ENCODE results near the gene TBC1D1.
"Not testable (repeated sequence)": the region's sequence is repeated elsewhere in the genome, so short reads cannot be mapped to it uniquely, and the experiment has no call there.

TBC1D1 gene

GRCh38 chr4:37889849-37890800 is 759 bp upstream of the TBC1D1 start:
- FAIRE-seq: no peak

- no peak for FAIRE-seq
Observed at GRCh38 chr4:37891260-37892159, 626 bp downstream of the TBC1D1 start.

- no peak for FAIRE-seq
Observed at GRCh38 chr4:37892641-37893040, 1.8 kb downstream of the TBC1D1 start.

GRCh38 chr4:37893164-37893563 is 2.3 kb downstream of the TBC1D1 start:
- FAIRE-seq: no peak

- no peak for FAIRE-seq
Observed at GRCh38 chr4:37895271-37895670, 4.4 kb downstream of the TBC1D1 start.

- no peak for FAIRE-seq
Observed at GRCh38 chr4:37896206-37896860, 5.4 kb downstream of the TBC1D1 start.

- FAIRE-seq: no peak
Observed at GRCh38 chr4:37902212-37902611, 11.3 kb downstream of the TBC1D1 start.

- no peak for FAIRE-seq
Observed at GRCh38 chr4:37902738-37903693, 12.1 kb downstream of the TBC1D1 start.

GRCh38 chr4:37903901-37904300 is 13.0 kb downstream of the TBC1D1 start:
- FAIRE-seq: no peak

- FAIRE-seq: no peak
Observed at GRCh38 chr4:37904824-37905223, 13.9 kb downstream of the TBC1D1 start.

- FAIRE-seq: no peak
Observed at GRCh38 chr4:37905533-37906169, 14.8 kb downstream of the TBC1D1 start.

- no peak for FAIRE-seq
Observed at GRCh38 chr4:37908488-37909331, 17.8 kb downstream of the TBC1D1 start.

GRCh38 chr4:37909332-37910090 is 18.6 kb downstream of the TBC1D1 start:
- FAIRE-seq: no peak

GRCh38 chr4:37910091-37910486 is 19.2 kb downstream of the TBC1D1 start:
- peak; percentile 91 for FAIRE-seq

GRCh38 chr4:37914539-37914938 is 23.7 kb downstream of the TBC1D1 start:
- FAIRE-seq: no peak

- FAIRE-seq: no peak
Observed at GRCh38 chr4:37917388-37917787, 26.5 kb downstream of the TBC1D1 start.

GRCh38 chr4:37918653-37919052 is 27.8 kb downstream of the TBC1D1 start:
- no peak for FAIRE-seq

GRCh38 chr4:37922328-37922727 is 31.4 kb downstream of the TBC1D1 start:
- no peak for FAIRE-seq

- FAIRE-seq: not testable (repeated sequence)
Observed at GRCh38 chr4:37923089-37923488, 32.2 kb downstream of the TBC1D1 start.
